Hepatocyte (in vitro differentiated cells): ENCODE results near the gene MLXIP. TPM values are rescaled to one million over a fixed set of nuclear protein-coding genes. Genes with fewer than 3 reads are reported as not detected.

Experiments used
- DNase-seq: peaks from one replicate; pipeline ENCODE4 v3.0.0-alpha.2; 2016; ENCODE audit warnings: low spot score
- H2AFZ ChIP-seq: fragments of 200-600 bp; sonication (generic); 2 replicates; pipeline ENCODE4 v1.6.0; 2016; ENCODE audit warnings: antibody characterized with exemption, mild to moderate bottlenecking
- H3K27ac ChIP-seq: fragments of 200-600 bp; sonication (generic); 2 replicates; pipeline ENCODE4 v1.5.1; 2016; ENCODE audit warnings: mild to moderate bottlenecking
- H3K27me3 ChIP-seq: fragments of 200-600 bp; sonication (generic); 2 replicates; pipeline ENCODE4 v1.6.1; 2016
- H3K36me3 ChIP-seq: fragments of 200-600 bp; sonication (generic); replicated peaks from 2 replicates; pipeline ENCODE4 v1.5.1; 2016; ENCODE audit warnings: low read depth; ENCODE audit not compliant: insufficient read depth
- H3K4me1 ChIP-seq: fragments of 200-600 bp; sonication (generic); 2 replicates; pipeline ENCODE4 v1.5.1; 2016; ENCODE audit warnings: mild to moderate bottlenecking, moderate library complexity; ENCODE audit not compliant: insufficient read depth
- H3K4me2 ChIP-seq: fragments of 200-600 bp; sonication (generic); 2 replicates; pipeline ENCODE4 v1.6.0; 2016
- H3K4me3 ChIP-seq: fragments of 200-600 bp; sonication (generic); 2 replicates; pipeline ENCODE4 v1.5.1; 2016; ENCODE audit warnings: mild to moderate bottlenecking
- H3K79me2 ChIP-seq: fragments of 200-600 bp; sonication (generic); 2 replicates; pipeline ENCODE4 v1.6.0; 2017; ENCODE audit warnings: mild to moderate bottlenecking
- H3K9me2 ChIP-seq: fragments of 200-600 bp; sonication (generic); replicated peaks from 2 replicates; pipeline ENCODE4 v1.6.0; 2017; ENCODE audit warnings: mild to moderate bottlenecking; ENCODE audit not compliant: insufficient read depth
- H3K9me3 ChIP-seq: fragments of 200-600 bp; sonication (generic); 2 replicates; pipeline ENCODE4 v1.5.1; 2016; ENCODE audit warnings: low read depth, mild to moderate bottlenecking
- H4K20me1 ChIP-seq: fragments of 200-600 bp; sonication (generic); 2 replicates; pipeline ENCODE4 v1.6.0; 2016; ENCODE audit warnings: mild to moderate bottlenecking; ENCODE audit not compliant: insufficient read depth, poor library complexity, severe bottlenecking
- CTCF ChIP-seq: fragments of 200-600 bp; sonication (generic); IDR thresholded peaks from 2 replicates; pipeline ENCODE4 v1.5.1; 2016; ENCODE audit warnings: antibody characterized with exemption, mild to moderate bottlenecking; ENCODE audit not compliant: poor library complexity
- EZH2 ChIP-seq: fragments of 200-600 bp; sonication (generic); IDR thresholded peaks from 2 replicates; pipeline ENCODE4 v1.6.1; 2016; ENCODE audit warnings: antibody characterized with exemption, mild to moderate bottlenecking, borderline replicate concordance
- EZH2phosphoT487 ChIP-seq: fragments of 200-600 bp; sonication (generic); IDR thresholded peaks from one replicate; pipeline ENCODE4 v1.6.1; 2018; ENCODE audit warnings: antibody characterized with exemption, mild to moderate bottlenecking, low read depth, moderate library complexity; ENCODE audit not compliant: unreplicated experiment, severe bottlenecking
- WGBS: methylation state at CpG from one replicate; pipeline ENCODE4 v1.1.6; 2016; ENCODE audit warnings: low lambda C conversion rate; ENCODE audit errors: missing lambda C conversion rate; 5-methylcytosine and 5-hydroxymethylcytosine counted together
- polyA plus RNA-seq: library from polyadenylated mRNA; unstranded; fragments of >200 nt; fragmentation: Nextera tagmentation; extraction: Ambion mirVana; gene quantifications from 2 replicates; pipeline ENCODE4 v1.2.1, GENCODE V29; 2016
- total RNA-seq: library from RNA; depleted of rRNA; stranded (reverse); fragments of >200 nt; gene quantifications from 2 replicates; pipeline ENCODE4 v1.2.3, GENCODE V29; 2014

Gene MLXIP
- total and polyA plus RNA-seq, 2 experiments from 2014 or later: 11.5 to 33.1 TPM

- H3K79me2 ChIP-seq: no peaks in the 10 kb centered on the region
- DNase-seq: no peak
- no peaks in the 10 kb centered on the region for H3K36me3 ChIP-seq
- no peak overlapping the region for H3K27ac ChIP-seq
- no peak overlapping the region for H2AFZ ChIP-seq
- no peak for TF ChIP-seq CTCF
- no peaks in the 10 kb centered on the region for H3K4me1 ChIP-seq
- H3K4me2 ChIP-seq: no peak overlapping the region
- H3K9me3 ChIP-seq: no peaks in the 10 kb centered on the region
- H3K9me2 ChIP-seq: no peaks in the 10 kb centered on the region
- no peak overlapping the region for H3K4me3 ChIP-seq
- no peaks in the 10 kb centered on the region for H3K27me3 ChIP-seq
- WGBS: 89% methylated on average over 23 of the region's 28 CpGs
- no peaks in the 10 kb centered on the region for H4K20me1 ChIP-seq
Observed at GRCh38 chr12:122133192-122133950, 54.8 kb downstream of the MLXIP start.

GRCh38 chr12:122135437-122136031 lies 57.0 kb downstream of the MLXIP start:
- peak; percentile 3 for DNase-seq
- Histone ChIP-seq H3K9me2 (no peaks in the 10 kb centered on the region), H3K79me2 (no peaks in the 10 kb centered on the region), H3K36me3 (no peaks in the 10 kb centered on the region), H3K4me3 (no peak overlapping the region), H3K27me3 (no peaks in the 10 kb centered on the region), H4K20me1 (no peaks in the 10 kb centered on the region), H3K9me3 (no peaks in the 10 kb centered on the region), H3K4me2 (no peak overlapping the region), H3K27ac (no peak overlapping the region), H2AFZ (no peak overlapping the region), H3K4me1 (no peaks in the 10 kb centered on the region)
- TF ChIP-seq EZH2: no peak
- no peak for TF ChIP-seq EZH2phosphoT487
- no peak for TF ChIP-seq CTCF
- 98% methylated on average over 18 of the region's 18 CpGs for WGBS

GRCh38 chr12:122137229-122137628 lies 58.7 kb downstream of the MLXIP start:
- DNase-seq: no peak

More at GRCh38 chr12:122137229-122137628, 58.7 kb downstream of the MLXIP start:
- no peak overlapping the region for H2AFZ ChIP-seq
- no peaks in the 10 kb centered on the region for H4K20me1 ChIP-seq
- no peaks in the 10 kb centered on the region for H3K4me1 ChIP-seq
- no peak overlapping the region for H3K27ac ChIP-seq
- no peaks in the 10 kb centered on the region for H3K36me3 ChIP-seq
- no peaks in the 10 kb centered on the region for H3K79me2 ChIP-seq
- TF ChIP-seq EZH2phosphoT487 (no peak), EZH2 (no peak), CTCF (no peak)
- H3K27me3 ChIP-seq: no peaks in the 10 kb centered on the region
- H3K4me2 ChIP-seq: no peak overlapping the region
- WGBS: 72% methylated on average over 10 of the region's 10 CpGs
- no peak overlapping the region for H3K4me3 ChIP-seq
- no peaks in the 10 kb centered on the region for H3K9me2 ChIP-seq
- no peaks in the 10 kb centered on the region for H3K9me3 ChIP-seq
